Colon (tissue), 2 donors: Measurements from ENCODE around the gene AK5.
"Not testable (repeated sequence)": the region's sequence is repeated elsewhere in the genome, so short reads cannot be mapped to it uniquely, and the experiment has no call there.

Experiments
- FAIRE-seq: peaks from 2 replicates; lab custom pipeline; 2012; peaks lifted over from hg19 to GRCh38; lab: Jason Lieb, UNC
- donor health status: control.
- donor health status: control.

Gene AK5

GRCh38 chr1:77506771-77507170 is 225.0 kb downstream of the AK5 start:
- FAIRE-seq = no peak

GRCh38 chr1:77509051-77509492 is 227.3 kb downstream of the AK5 start:
- FAIRE-seq = no peak

- FAIRE-seq = no peak
These were observed 228.1 kb downstream of the AK5 start for GRCh38 chr1:77509898-77510297.

GRCh38 chr1:77511440-77511840 is 229.6 kb downstream of the AK5 start:
- no peak for FAIRE-seq

GRCh38 chr1:77512650-77513049 is 230.8 kb downstream of the AK5 start:
- not testable (repeated sequence) for FAIRE-seq

GRCh38 chr1:77513839-77514763 is 232.3 kb downstream of the AK5 start:
- no peak for FAIRE-seq

- FAIRE-seq = no peak
These were observed 233.3 kb downstream of the AK5 start for GRCh38 chr1:77514921-77515776.

- FAIRE-seq = no peak
These were observed 234.3 kb downstream of the AK5 start for GRCh38 chr1:77516106-77516505.

GRCh38 chr1:77524038-77524437 is 242.2 kb downstream of the AK5 start:
- no peak for FAIRE-seq

- not testable (repeated sequence) for FAIRE-seq
These were observed 249.3 kb downstream of the AK5 start for GRCh38 chr1:77531149-77531548.

GRCh38 chr1:77531596-77532280 is 249.9 kb downstream of the AK5 start:
- not testable (repeated sequence) for FAIRE-seq

- FAIRE-seq = no peak
These were observed 250.8 kb downstream of the AK5 start for GRCh38 chr1:77532641-77533040.

GRCh38 chr1:77533660-77534305 is 252.0 kb downstream of the AK5 start:
- no peak for FAIRE-seq

- FAIRE-seq = no peak
These were observed 252.6 kb downstream of the AK5 start for GRCh38 chr1:77534456-77534855.

GRCh38 chr1:77536813-77537212 is 255.0 kb downstream of the AK5 start:
- no peak for FAIRE-seq

- no peak for FAIRE-seq
These were observed 257.2 kb downstream of the AK5 start for GRCh38 chr1:77538956-77539518.

GRCh38 chr1:77539519-77540142 is 257.8 kb downstream of the AK5 start:
- no peak for FAIRE-seq

- no peak for FAIRE-seq
These were observed 258.8 kb downstream of the AK5 start for GRCh38 chr1:77540501-77541161.

GRCh38 chr1:77541162-77541545 is 259.3 kb downstream of the AK5 start:
- no peak for FAIRE-seq

- FAIRE-seq = no peak
These were observed 261.1 kb downstream of the AK5 start for GRCh38 chr1:77542813-77543420.
